Spinal cord (tissue), 10 donors: ENCODE results near the gene CD300C. TPM values are rescaled to one million over a fixed set of nuclear protein-coding genes. Genes with fewer than 3 reads are reported as not detected.

ENCODE experiments used
- DNase-seq, 6 donors: peaks; one replicate each; pipeline versions ENCODE4 v3.0.0 to v3.0.0-alpha.2; 2013 to 2015; ENCODE audit warnings: low spot score in 6 of 6, low read depth in 4 of 6
- H3K27ac ChIP-seq: one replicate; pipeline ENCODE4 v1.5.1; 2013; ENCODE audit warnings: low read depth, low read length, control low read depth
- H3K27me3 ChIP-seq: one replicate; pipeline ENCODE4 v1.6.1; 2013; ENCODE audit warnings: low read length; ENCODE audit not compliant: control insufficient read depth, insufficient read depth
- H3K36me3 ChIP-seq: one replicate; pipeline ENCODE4 v1.6.1; 2013; ENCODE audit warnings: low read length; ENCODE audit not compliant: control insufficient read depth, insufficient read depth
- H3K4me1 ChIP-seq: one replicate; pipeline ENCODE4 v1.6.1; 2013; ENCODE audit warnings: low read length; ENCODE audit not compliant: control insufficient read depth, insufficient read depth
- H3K4me3 ChIP-seq: one replicate; pipeline ENCODE4 v1.5.1; 2013; ENCODE audit warnings: low read depth, low read length, control low read depth
- H3K9me3 ChIP-seq: one replicate; pipeline ENCODE4 v1.6.1; 2013; ENCODE audit warnings: low read length; ENCODE audit not compliant: control insufficient read depth, insufficient read depth
- WGBS: methylation state at CpG from one replicate; pipeline ENCODE4 v1.1.5; 2013; ENCODE audit warnings: missing lambda C conversion rate; ENCODE audit not compliant: insufficient coverage; 5-methylcytosine and 5-hydroxymethylcytosine counted together
- polyA plus RNA-seq, 2 donors: library from polyadenylated mRNA; unstranded; fragments of 120-200 nt; gene quantifications; one replicate each; pipeline ENCODE4 v1.2.1, GENCODE V29; 2013; ENCODE audit not compliant: insufficient read length in 2 of 2
- total RNA-seq, 2 donors: library from RNA; depleted of rRNA in 1 of 2; stranded (reverse); fragments of 120-200 nt in 1 of 2; fragments of >200 nt in 1 of 2; gene quantifications; one replicate each; pipeline versions ENCODE4 v1.2.3 to v1.2.4, GENCODE V29; 2013 to 2014
- donor health status: healthy.

Gene CD300C
- total and polyA plus RNA-seq, 4 donors = 0.55 to 1.1 (median 0.85) TPM

GRCh38 chr17:74547264-74547663, 1.3 kb upstream of the CD300C start:
- H3K27ac ChIP-seq = no peak overlapping the region
- no peaks in the 10 kb centered on the region for H3K9me3 ChIP-seq
- no peak for DNase-seq
- no peaks in the 10 kb centered on the region for H3K36me3 ChIP-seq
- no peaks in the 10 kb centered on the region for H3K27me3 ChIP-seq
- no peak overlapping the region for H3K4me3 ChIP-seq
- peaks cover 13% of the 10 kb centered on the region for H3K4me1 ChIP-seq
- WGBS = 89% methylated on average over 7 of the region's 7 CpGs

DNA sequence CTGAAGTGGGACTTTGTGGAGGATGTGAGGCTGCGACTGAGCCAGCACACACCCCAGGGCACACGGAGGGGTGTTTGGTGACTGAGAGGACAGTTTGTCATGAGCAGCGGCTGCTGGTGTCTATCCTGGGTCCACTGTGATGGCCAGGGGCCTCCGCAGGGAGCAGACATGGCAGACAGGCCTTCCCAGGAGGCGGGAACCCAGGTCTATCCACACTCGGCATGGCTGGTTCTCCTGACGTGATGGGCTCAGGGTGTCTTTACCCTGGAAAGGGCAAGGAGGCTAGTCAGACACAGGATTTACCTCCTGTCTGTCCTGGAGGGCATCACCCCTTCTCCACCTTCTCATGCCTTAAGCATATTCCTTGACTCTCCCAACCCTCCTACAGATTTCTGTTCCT, 671 bp upstream of the CD300C start:
- Histone ChIP-seq H3K4me3 (no peak overlapping the region), H3K9me3 (no peaks in the 10 kb centered on the region), H3K27me3 (no peaks in the 10 kb centered on the region), H3K36me3 (no peaks in the 10 kb centered on the region), H3K27ac (no peak overlapping the region), H3K4me1 (peaks cover 6% of the 10 kb centered on the region)
- 93% methylated on average over 7 of the region's 7 CpGs for WGBS
- DNase-seq = no peak

DNA sequence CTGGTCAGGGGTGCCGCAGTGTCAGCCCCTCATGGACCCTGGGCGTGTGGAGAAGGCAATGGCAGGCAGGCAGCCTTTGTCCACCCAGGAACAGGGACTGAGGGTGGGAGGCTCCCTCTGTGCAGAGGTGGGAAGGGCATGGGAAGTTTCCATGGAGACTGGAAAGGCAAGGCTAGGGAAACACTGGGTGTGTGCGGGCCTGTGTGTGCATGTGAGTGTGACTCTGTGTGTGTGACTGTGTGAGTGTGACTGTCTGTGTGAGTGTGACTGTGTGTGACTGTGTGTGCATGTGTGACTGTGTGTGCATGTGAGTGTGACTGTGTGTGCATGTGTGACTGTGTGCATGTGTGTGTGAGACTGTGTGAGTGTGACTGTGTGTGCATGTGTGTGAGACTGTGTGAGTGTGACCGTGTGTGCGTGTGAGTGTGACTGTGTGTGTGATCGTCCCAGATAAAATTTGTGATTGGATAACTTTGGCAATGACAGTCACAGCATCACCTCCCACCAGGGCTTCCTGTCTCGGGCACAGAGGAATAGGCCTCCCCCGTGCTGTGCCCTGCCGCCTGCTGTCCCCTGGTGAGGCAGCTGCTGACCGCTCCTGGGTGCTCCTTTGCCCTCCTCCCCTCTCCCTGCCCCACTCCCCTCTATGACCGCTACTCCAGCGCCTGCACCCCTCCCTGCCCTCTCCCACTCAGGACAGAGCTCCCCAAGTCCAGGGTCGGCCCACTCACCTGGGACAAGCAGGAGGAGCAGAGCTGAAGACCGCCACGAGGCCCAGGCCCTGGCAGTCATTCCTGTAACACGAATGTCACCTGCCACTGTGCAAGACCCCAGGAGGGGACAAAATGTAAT, 698 bp downstream of the CD300C start:
- H3K27me3 ChIP-seq = no peaks in the 10 kb centered on the region
- peaks cover 3% of the 10 kb centered on the region for H3K4me1 ChIP-seq
- no peaks in the 10 kb centered on the region for H3K36me3 ChIP-seq
- H3K9me3 ChIP-seq = no peaks in the 10 kb centered on the region
- no peak overlapping the region for H3K4me3 ChIP-seq
- no peak overlapping the region for H3K27ac ChIP-seq
- 73% methylated on average over 12 of the region's 16 CpGs for WGBS
- peak in 1 of 6 donors; percentile 24 for DNase-seq

GRCh38 chr17:74543891-74544760, 1.8 kb downstream of the CD300C start:
- Histone ChIP-seq H3K36me3 (no peaks in the 10 kb centered on the region), H3K27me3 (no peaks in the 10 kb centered on the region), H3K4me3 (no peak overlapping the region), H3K27ac (no peak overlapping the region), H3K4me1 (peaks cover 3% of the 10 kb centered on the region), H3K9me3 (no peaks in the 10 kb centered on the region)
- no peak for DNase-seq
- 93% methylated on average over 15 of the region's 18 CpGs for WGBS

GRCh38 chr17:74543406-74543805, 2.5 kb downstream of the CD300C start:
- WGBS = 83% methylated on average over 13 of the region's 14 CpGs

GRCh38 chr17:74542727-74543383, 3.1 kb downstream of the CD300C start:
- H3K36me3 ChIP-seq = no peaks in the 10 kb centered on the region
- DNase-seq = no peak
- H3K27me3 ChIP-seq = no peaks in the 10 kb centered on the region
- no peak overlapping the region for H3K4me3 ChIP-seq
- no peaks in the 10 kb centered on the region for H3K9me3 ChIP-seq
- whole genome bisulfite sequencing = 94% methylated on average over 16 of the region's 17 CpGs
- no peak overlapping the region for H3K27ac ChIP-seq
- peaks cover 3% of the 10 kb centered on the region for H3K4me1 ChIP-seq

More at GRCh38 chr17:74543406-74543805, 2.5 kb downstream of the CD300C start:
- H3K4me1 ChIP-seq = peaks cover 3% of the 10 kb centered on the region
- no peak for DNase-seq
- no peak overlapping the region for H3K4me3 ChIP-seq
- no peak overlapping the region for H3K27ac ChIP-seq
- no peaks in the 10 kb centered on the region for H3K36me3 ChIP-seq
- no peaks in the 10 kb centered on the region for H3K9me3 ChIP-seq
- H3K27me3 ChIP-seq = no peaks in the 10 kb centered on the region

- no peaks in the 10 kb centered on the region for H3K36me3 ChIP-seq
- H3K27me3 ChIP-seq = no peaks in the 10 kb centered on the region
- no peaks in the 10 kb centered on the region for H3K9me3 ChIP-seq
- no peak overlapping the region for H3K27ac ChIP-seq
- no peak overlapping the region for H3K4me3 ChIP-seq
- H3K4me1 ChIP-seq = peaks cover 3% of the 10 kb centered on the region
- 86% methylated on average over 5 of the region's 5 CpGs for WGBS
- no peak for DNase-seq
Observed at GRCh38 chr17:74542166-74542565, 3.7 kb downstream of the CD300C start.

DNA sequence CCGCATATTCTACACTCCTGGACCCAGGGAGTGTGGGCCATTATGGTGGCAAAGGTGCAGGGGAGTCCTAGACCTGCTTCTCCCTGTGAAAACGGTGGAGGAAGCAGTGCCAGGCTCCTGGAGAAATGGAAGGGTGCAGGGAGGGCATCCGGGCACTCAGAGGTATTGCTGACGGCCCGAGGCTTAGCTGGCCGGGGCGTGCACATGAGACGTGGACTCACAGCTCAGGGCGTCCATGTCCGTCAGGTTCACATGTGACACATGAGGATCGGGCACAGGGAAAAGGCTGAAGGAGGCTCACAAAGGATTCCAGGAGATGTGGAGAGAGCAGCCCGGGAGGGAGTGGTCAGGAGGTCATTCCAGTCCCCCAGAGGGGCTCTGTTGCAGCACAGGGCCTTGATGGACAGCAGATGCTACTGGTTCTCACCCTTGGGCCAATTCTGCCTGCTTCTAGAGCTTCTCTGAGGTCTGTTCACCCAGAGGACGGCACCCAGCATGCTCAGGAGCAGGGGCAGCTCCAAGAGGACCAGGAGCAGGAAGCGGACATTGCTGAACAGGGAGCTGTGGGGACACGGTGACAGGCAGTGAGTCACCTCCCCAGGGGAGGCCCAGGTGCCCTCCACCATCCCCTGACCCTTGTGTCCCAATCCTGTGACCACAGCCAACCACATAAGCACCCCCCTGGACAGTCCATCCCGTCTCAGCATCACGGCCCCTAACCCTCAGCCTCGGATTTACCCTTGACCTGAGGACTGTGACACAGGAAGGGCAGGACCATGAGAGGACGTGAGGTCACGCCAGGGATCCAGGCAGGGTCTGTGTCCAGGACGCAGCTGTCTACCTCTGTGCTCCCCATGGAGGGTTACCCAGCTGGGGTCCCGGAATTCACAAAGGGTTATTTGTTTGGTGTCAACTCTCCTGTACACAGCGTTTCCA, 4.5 kb downstream of the CD300C start:
- DNase-seq = no peak
- no peaks in the 10 kb centered on the region for H3K27me3 ChIP-seq
- peaks cover 3% of the 10 kb centered on the region for H3K4me1 ChIP-seq
- no peaks in the 10 kb centered on the region for H3K9me3 ChIP-seq
- no peak overlapping the region for H3K4me3 ChIP-seq
- no peak overlapping the region for H3K27ac ChIP-seq
- WGBS = 83% methylated on average over 22 of the region's 23 CpGs
- no peaks in the 10 kb centered on the region for H3K36me3 ChIP-seq
